Measurements from ENCODE around the gene PROX1.

The PROX1 gene

DNA sequence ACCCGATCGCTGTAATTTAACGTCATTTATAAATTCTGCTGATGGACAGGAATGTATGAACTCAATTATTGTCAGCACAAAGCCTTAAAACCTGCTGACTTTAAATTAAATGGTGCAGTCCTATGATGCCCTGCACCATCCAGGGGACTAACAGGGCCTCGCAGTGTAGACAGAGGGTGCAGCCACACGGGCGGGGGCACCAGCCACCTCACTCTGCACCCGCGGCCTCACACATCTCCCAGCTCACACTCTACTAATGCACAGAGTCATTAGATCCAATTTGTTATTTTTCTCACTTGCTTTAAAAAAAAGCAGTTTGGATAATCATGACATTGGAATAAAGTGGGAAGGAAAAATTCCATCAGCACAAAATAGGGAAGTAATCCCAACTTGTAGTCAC, 49.7 kb downstream of the PROX1 start:
- TF ChIP-seq BHLHE40 (IDR thresholded peaks at IDR 0.05; ENCODE audit: borderline replicate concordance), result no peak
- TF ChIP-seq TARDBP (IDR thresholded peaks at IDR 0.05), result no peak
- TF ChIP-seq HDGF (IDR thresholded peaks at IDR 0.05; ENCODE audit: borderline replicate concordance), result no peak
- no peak for TF ChIP-seq SP1 (IDR thresholded peaks at IDR 0.05)
- TF ChIP-seq FOXK2 (IDR thresholded peaks at IDR 0.05), result no peak
- TF ChIP-seq ARNT (IDR thresholded peaks at IDR 0.05), result no peak
- no peak for TF ChIP-seq ELF4 (IDR thresholded peaks at IDR 0.05)
- no peak for TF ChIP-seq L3MBTL2 (conservative IDR thresholded peaks at IDR 0.05)

DNA sequence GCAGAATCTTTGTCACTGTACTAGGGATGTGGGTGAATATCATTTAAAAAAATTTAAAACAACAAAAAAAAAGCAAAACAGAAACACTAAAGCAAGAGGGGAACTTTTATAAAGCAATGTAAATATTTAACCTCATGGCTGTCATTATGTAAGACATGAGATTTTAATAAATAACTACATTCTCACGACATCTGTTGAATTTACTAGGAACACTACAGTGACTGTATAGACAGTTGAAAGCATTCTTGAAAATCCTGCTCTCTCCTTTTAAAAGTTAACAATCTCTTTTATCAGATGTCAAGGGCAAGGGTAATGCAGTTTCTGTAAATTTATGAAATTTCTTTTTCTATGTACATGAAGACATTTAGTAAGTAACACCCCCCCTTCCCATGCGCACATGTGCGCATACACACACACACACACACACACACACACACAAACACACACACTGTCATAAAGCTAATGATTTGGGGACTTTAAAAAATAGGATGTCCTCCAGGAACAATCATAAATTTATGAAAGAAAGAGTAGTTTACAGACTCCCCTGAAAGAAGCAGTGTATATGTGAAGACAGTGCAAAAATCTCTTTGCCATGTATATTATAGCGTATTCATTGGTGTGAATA, 51.7 kb downstream of the PROX1 start:
- POLR2A ChIA-PET, result no interaction called here
- no peak for DNase-seq (ENCODE audit: extremely low spot score)
- TF ChIP-seq NFRKB (IDR thresholded peaks at IDR 0.05), result no peak
- TF ChIP-seq FOXM1 (IDR thresholded peaks at IDR 0.05; ENCODE audit: borderline replicate concordance), result no peak
- no peak for TF ChIP-seq CTBP1 (IDR thresholded peaks at IDR 0.05; ENCODE audit: borderline replicate concordance)
- TF ChIP-seq TARDBP (IDR thresholded peaks at IDR 0.05), result no peak
- TF ChIP-seq FOXA1 (IDR thresholded peaks at IDR 0.05), result no peak
- CTCF ChIA-PET, result no interaction called here

More for the DNA sequence above, 49.7 kb downstream of the PROX1 start:
- CTCF ChIA-PET, result no interaction called here
- POLR2A ChIA-PET, result interaction anchor here (0.7 kb wide), 1 partner anchor 48 kb away, joined by 3 read pairs; no protein-coding TSS in a partner anchor
- DNase-seq (ENCODE audit: extremely low spot score), result no peak

DNA sequence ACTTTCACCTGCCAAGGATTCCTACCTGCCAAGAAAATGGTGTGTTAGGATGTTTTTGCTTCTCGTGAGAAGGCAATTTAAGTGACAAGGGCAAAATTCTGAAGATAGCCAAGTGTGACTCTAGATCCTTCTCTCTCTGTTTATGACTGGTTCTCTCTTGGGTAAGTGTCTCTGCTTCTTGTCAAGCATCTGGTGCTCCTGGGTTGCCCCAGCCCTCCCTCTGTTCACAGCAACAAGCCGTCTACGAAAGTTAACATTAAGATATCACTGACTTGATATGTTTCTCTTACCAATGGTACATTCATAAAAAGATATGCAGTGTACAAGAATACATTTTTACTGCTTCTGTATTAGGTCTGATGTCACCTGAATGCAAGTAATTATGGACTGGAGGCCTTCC, 55.4 kb downstream of the PROX1 start:
- ChIA-PET CTCF (no interaction called here), POLR2A (no interaction called here)
- DNase-seq (ENCODE audit: extremely low spot score), result no peak
- TF ChIP-seq, protein P1, sequence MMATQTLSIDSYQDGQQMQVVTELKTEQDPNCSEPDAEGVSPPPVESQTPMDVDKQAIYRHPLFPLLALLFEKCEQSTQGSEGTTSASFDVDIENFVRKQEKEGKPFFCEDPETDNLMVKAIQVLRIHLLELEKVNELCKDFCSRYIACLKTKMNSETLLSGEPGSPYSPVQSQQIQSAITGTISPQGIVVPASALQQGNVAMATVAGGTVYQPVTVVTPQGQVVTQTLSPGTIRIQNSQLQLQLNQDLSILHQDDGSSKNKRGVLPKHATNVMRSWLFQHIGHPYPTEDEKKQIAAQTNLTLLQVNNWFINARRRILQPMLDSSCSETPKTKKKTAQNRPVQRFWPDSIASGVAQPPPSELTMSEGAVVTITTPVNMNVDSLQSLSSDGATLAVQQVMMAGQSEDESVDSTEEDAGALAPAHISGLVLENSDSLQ (IDR thresholded peaks at IDR 0.05), result no peak

DNA sequence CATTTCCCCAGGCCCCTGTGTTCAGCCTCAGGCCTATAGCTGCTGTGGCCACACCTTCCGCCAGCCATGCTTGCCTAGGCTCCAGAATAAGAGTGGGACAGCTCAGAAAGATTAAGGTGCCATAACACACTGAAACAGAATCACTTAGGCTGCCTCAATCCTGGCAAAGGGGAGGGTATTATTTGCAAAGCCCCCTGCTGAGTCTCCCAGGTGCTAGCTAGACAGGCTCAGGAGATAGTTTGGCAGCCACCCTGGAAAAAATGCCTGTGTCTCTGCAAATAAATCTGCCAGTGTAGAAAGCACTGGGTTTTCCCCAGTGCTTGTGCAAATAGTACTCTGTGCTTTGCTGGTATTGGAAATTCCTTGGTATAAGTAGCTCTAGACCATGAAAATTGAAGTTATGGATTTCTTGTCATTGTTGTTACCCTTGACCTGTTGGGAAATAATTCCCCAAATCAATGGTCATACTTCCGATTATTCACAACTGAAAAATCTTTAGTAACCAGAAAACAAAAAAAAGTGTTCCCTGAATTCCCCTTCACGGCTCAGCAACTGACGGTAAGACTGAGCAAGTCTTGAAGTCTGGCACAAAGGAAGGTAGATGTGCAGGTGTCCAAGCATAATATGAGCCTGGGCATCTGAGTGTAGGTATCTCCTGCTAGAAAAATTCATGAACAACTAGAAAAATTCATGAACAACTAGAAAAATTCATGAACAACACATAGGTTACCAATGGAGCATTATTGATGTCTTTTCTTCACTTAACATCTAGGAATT, 56.9 kb downstream of the PROX1 start:
- no peak for DNase-seq (ENCODE audit: extremely low spot score)
- ChIA-PET POLR2A (no interaction called here), CTCF (no interaction called here)
- TF ChIP-seq SUZ12 (IDR thresholded peaks at IDR 0.05) (no peak), NFRKB (IDR thresholded peaks at IDR 0.05) (no peak), ZNF384 (IDR thresholded peaks at IDR 0.05) (no peak), SP1 (IDR thresholded peaks at IDR 0.05) (no peak), ARNT (IDR thresholded peaks at IDR 0.05) (no peak), HDGF (IDR thresholded peaks at IDR 0.05; ENCODE audit: borderline replicate concordance) (no peak), CTBP1 (IDR thresholded peaks at IDR 0.05; ENCODE audit: borderline replicate concordance) (no peak), BHLHE40 (IDR thresholded peaks at IDR 0.05; ENCODE audit: borderline replicate concordance) (no peak)
- TF ChIP-seq, protein P1 (IDR thresholded peaks at IDR 0.05), result no peak

DNA sequence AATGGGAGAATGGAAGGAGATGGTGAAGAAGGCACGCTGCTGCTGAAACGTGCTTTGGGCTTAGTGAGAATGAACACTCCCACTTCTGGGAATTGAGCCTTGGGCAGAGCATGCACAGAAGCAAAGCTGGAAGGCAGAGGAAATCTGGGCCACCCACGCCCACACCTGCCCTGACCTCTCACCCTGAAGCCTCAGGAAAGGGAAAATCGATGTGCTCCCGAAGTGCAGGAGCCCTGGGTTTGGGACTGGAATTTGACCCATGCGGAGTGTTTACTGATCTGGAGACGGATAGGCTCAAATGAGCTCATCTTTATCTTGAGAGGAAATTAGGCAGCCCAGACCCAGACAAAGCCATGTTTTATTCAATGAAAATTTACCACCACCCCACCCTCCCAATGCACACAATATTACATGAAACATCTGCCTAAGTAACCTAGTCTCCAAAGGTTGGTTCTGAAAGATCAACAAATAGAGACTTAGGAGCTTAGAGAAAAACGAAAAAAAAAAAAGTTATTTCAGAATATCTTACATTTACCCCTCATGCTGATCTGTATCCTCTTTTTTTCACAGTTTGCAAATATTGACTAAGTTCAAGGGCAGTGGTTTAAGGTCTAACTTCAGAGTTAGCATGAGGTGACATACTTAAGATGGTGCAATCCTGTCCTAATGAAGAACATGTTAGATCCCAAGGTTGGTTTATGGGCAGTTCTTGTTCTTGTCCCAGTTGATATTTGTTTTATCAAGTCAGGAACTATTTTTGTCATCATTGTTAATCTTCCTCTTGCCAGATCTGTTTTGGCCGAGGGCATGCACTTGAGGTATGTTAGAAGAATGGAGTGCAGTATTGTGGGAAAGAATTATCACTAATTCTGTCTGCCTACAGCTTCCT, 63.0 kb downstream of the PROX1 start:
- DNase-seq (ENCODE audit: extremely low spot score), result no peak
- TF ChIP-seq ELF4 (IDR thresholded peaks at IDR 0.05), result no peak
- TF ChIP-seq BHLHE40 (IDR thresholded peaks at IDR 0.05; ENCODE audit: borderline replicate concordance), result no peak
- TF ChIP-seq FOXM1 (IDR thresholded peaks at IDR 0.05; ENCODE audit: borderline replicate concordance), result no peak
- TF ChIP-seq L3MBTL2 (conservative IDR thresholded peaks at IDR 0.05), result no peak
- TF ChIP-seq FOXA1 (IDR thresholded peaks at IDR 0.05), result no peak
- TF ChIP-seq, protein P1 (IDR thresholded peaks at IDR 0.05), result no peak
- TF ChIP-seq SP1 (IDR thresholded peaks at IDR 0.05), result no peak
- no peak for TF ChIP-seq NFRKB (IDR thresholded peaks at IDR 0.05)
- TF ChIP-seq FOXK2 (IDR thresholded peaks at IDR 0.05), result no peak
- no peak for TF ChIP-seq SUZ12 (IDR thresholded peaks at IDR 0.05)
- POLR2A ChIA-PET, result no interaction called here
- CTCF ChIA-PET, result interaction anchor here (0.6 to 0.7 kb wide), 2 partner anchors 17 to 183 kb away, joined by 3 to 4 read pairs; no protein-coding TSS in a partner anchor

DNA sequence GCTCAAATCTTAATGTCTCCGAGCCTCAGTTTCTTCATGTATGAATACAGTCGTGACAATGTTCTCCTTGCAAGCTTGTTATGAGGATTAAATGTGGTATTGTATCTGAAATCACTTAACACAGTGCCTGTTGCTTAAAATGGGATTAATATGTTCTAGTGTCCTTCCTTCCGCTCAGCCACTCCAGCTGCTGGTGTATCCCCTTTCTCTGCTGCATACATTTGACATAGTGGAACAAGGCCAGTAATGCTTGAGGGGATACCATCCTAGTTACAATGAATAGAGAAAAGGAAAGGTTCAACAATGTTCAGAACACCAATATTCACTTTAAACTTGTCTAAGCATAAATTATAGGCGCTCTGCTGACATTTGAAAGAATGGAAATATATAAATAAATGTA, 64.0 kb downstream of the PROX1 start:
- ChIA-PET CTCF (no interaction called here), POLR2A (no interaction called here)
- TF ChIP-seq BHLHE40 (IDR thresholded peaks at IDR 0.05; ENCODE audit: borderline replicate concordance) (no peak), FOXK2 (IDR thresholded peaks at IDR 0.05) (no peak), CTBP1 (IDR thresholded peaks at IDR 0.05; ENCODE audit: borderline replicate concordance) (no peak), FOXM1 (IDR thresholded peaks at IDR 0.05; ENCODE audit: borderline replicate concordance) (no peak), SUZ12 (IDR thresholded peaks at IDR 0.05) (no peak), FOXA1 (IDR thresholded peaks at IDR 0.05) (no peak), ARNT (IDR thresholded peaks at IDR 0.05) (no peak), TARDBP (IDR thresholded peaks at IDR 0.05) (no peak), L3MBTL2 (conservative IDR thresholded peaks at IDR 0.05) (no peak), ELF4 (IDR thresholded peaks at IDR 0.05) (no peak), NFRKB (IDR thresholded peaks at IDR 0.05) (no peak), LEF1 (IDR thresholded peaks at IDR 0.05; ENCODE audit: borderline replicate concordance) (no peak), SP1 (IDR thresholded peaks at IDR 0.05) (no peak), HDGF (IDR thresholded peaks at IDR 0.05; ENCODE audit: borderline replicate concordance) (no peak)
- TF ChIP-seq, protein P1 (IDR thresholded peaks at IDR 0.05), result no peak
- no peak for DNase-seq (ENCODE audit: extremely low spot score)

Data from HEK293T (cell line).